ENCODE measurements around the gene GOLGA8S.

DNA sequence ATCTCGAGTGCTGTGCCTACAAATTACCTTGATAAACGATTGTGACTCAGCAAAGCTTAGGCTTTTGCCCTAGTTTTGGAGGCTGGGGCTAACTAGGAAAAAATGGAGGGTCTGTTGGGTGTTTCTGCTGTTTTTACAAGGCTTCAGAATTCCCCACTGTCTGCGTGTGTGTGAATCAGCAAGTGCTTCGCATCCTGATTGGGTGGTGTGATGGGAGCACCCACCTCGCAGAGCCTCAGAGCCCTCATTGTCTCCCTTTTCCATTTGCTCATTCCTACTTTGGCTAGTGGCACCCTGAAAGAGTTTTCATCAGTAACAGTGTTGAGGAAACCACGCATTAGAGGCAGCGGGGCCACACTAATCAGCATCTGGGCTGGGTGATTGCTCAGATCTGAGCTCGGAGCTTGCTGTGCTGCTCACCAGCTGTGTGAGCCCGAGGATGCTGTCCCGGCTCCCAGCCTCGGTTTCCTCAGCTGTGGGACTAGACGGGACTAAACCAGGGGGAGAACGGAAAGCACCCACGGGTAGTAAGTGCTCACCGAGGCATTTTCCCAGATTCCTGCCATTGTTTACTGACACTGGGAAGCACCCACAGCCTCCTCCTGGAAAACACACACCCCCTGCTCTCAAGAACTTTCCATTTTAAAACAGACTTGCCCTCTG, 40.6 kb downstream of the GOLGA8S start:
- TF ChIP-seq, protein P1, sequence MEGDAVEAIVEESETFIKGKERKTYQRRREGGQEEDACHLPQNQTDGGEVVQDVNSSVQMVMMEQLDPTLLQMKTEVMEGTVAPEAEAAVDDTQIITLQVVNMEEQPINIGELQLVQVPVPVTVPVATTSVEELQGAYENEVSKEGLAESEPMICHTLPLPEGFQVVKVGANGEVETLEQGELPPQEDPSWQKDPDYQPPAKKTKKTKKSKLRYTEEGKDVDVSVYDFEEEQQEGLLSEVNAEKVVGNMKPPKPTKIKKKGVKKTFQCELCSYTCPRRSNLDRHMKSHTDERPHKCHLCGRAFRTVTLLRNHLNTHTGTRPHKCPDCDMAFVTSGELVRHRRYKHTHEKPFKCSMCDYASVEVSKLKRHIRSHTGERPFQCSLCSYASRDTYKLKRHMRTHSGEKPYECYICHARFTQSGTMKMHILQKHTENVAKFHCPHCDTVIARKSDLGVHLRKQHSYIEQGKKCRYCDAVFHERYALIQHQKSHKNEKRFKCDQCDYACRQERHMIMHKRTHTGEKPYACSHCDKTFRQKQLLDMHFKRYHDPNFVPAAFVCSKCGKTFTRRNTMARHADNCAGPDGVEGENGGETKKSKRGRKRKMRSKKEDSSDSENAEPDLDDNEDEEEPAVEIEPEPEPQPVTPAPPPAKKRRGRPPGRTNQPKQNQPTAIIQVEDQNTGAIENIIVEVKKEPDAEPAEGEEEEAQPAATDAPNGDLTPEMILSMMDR (IDR thresholded peaks at IDR 0.05; ENCODE audit: poor library complexity, severe bottlenecking), result no peak
- TF ChIP-seq POLR2AphosphoS5 (IDR thresholded peaks at IDR 0.05) (no peak), SMC3 (conservative IDR thresholded peaks at IDR 0.05; ENCODE audit: poor library complexity) (no peak), RAD21 (conservative IDR thresholded peaks at IDR 0.05) (no peak)
- TF ChIP-seq, protein P2, sequence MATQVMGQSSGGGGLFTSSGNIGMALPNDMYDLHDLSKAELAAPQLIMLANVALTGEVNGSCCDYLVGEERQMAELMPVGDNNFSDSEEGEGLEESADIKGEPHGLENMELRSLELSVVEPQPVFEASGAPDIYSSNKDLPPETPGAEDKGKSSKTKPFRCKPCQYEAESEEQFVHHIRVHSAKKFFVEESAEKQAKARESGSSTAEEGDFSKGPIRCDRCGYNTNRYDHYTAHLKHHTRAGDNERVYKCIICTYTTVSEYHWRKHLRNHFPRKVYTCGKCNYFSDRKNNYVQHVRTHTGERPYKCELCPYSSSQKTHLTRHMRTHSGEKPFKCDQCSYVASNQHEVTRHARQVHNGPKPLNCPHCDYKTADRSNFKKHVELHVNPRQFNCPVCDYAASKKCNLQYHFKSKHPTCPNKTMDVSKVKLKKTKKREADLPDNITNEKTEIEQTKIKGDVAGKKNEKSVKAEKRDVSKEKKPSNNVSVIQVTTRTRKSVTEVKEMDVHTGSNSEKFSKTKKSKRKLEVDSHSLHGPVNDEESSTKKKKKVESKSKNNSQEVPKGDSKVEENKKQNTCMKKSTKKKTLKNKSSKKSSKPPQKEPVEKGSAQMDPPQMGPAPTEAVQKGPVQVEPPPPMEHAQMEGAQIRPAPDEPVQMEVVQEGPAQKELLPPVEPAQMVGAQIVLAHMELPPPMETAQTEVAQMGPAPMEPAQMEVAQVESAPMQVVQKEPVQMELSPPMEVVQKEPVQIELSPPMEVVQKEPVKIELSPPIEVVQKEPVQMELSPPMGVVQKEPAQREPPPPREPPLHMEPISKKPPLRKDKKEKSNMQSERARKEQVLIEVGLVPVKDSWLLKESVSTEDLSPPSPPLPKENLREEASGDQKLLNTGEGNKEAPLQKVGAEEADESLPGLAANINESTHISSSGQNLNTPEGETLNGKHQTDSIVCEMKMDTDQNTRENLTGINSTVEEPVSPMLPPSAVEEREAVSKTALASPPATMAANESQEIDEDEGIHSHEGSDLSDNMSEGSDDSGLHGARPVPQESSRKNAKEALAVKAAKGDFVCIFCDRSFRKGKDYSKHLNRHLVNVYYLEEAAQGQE (IDR thresholded peaks at IDR 0.05; ENCODE audit: borderline replicate concordance), result no peak

Data from neural cell (in vitro differentiated cells).